ENCODE data around the gene PLPP3. TPM values are rescaled to one million over a fixed set of nuclear protein-coding genes. Genes with fewer than 3 reads are reported as not detected.

PLPP3 gene
- total and polyA plus RNA-seq, 2 of the 8 experiments (the other 6 are each of a cell fraction or from before 2014, with no cell fraction given), result 33.2 to 42.0 TPM

GRCh38 chr1:56495538-56495937 is 83.8 kb downstream of the PLPP3 start:
- Histone ChIP-seq H4K20me1 (replicated peaks in 1 of 2; ENCODE audit: control insufficient read depth in 1 of 2, insufficient read depth in 2 of 2, low read length in 2 of 2) (peaks cover 1 to 2% of the 10 kb centered on the region in 2 experiments), H3K23ac (ENCODE audit: insufficient read length) (no peak overlapping the region), H2BK15ac (ENCODE audit: low read length) (no peak overlapping the region), H2BK120ac (replicated peaks; ENCODE audit: low read depth, low read length) (no peak overlapping the region), H4K91ac (replicated peaks; ENCODE audit: insufficient read length, low read length) (no peak overlapping the region), H3K4me1 (replicated peaks in 1 of 4; ENCODE audit: control insufficient read depth in 3 of 4, insufficient read depth in 4 of 4, low read length in 3 of 4) (peaks cover 0 to 6% (median 4%) of the 10 kb centered on the region in 4 experiments; a peak in 5 of 7 replicates), H3K23me2 (ENCODE audit: low read depth, low read length) (no peaks in the 10 kb centered on the region; the same call in 1 of the 2 replicates), H2BK12ac (ENCODE audit: low read depth, low read length) (no peak overlapping the region), H4K8ac (ENCODE audit: extremely low read depth, insufficient read depth, low read length) (no peak overlapping the region), H3K9me3 (ENCODE audit: insufficient read depth in 2 of 2, low read depth in 1 of 2, low read length in 1 of 2) (no peaks in the 10 kb centered on the region), H3K79me1 (ENCODE audit: low read depth, low read length) (peaks cover 10% of the 10 kb centered on the region; the same call in 1 of the 2 replicates), H3K27me3 (replicated peaks in 1 of 4; ENCODE audit: control insufficient read depth in 3 of 4, extremely low read depth in 1 of 4, insufficient read depth in 3 of 4, low read length in 3 of 4) (no peaks in the 10 kb centered on the region), H3K9ac (replicated peaks in 1 of 4; ENCODE audit: extremely low read depth in 1 of 4, low read depth in 3 of 4, low read length in 3 of 4) (no peak overlapping the region), H3K14ac (ENCODE audit: insufficient read length) (no peak overlapping the region), H2BK5ac (ENCODE audit: low read depth, low read length) (no peak overlapping the region), H4K5ac (ENCODE audit: insufficient read length, low read depth, low read length) (no peak overlapping the region), H3K4me3 (ENCODE audit: extremely low read depth in 1 of 4, insufficient read depth in 2 of 4, low read depth in 3 of 4, low read length in 4 of 4) (no peak overlapping the region), H3K56ac (replicated peaks; ENCODE audit: insufficient read length, low read depth, low read length) (no peak overlapping the region), H3K4ac (replicated peaks; ENCODE audit: insufficient read length, low read depth, low read length) (no peak overlapping the region), H3K36me3 (ENCODE audit: control insufficient read depth in 2 of 4, insufficient read depth in 4 of 4, low read length in 3 of 4) (peaks cover 14 to 60% (median 18%) of the 10 kb centered on the region in 4 experiments), H3K18ac (ENCODE audit: extremely low read depth, low read length) (no peak overlapping the region), H2AK5ac (ENCODE audit: low read depth, low read length) (no peak overlapping the region), H3K27ac (ENCODE audit: low read depth, low read length) (no peak overlapping the region), H3K4me2 (ENCODE audit: insufficient read depth in 1 of 2, low read depth in 2 of 2, low read length in 2 of 2) (no peak overlapping the region), H3K79me2 (ENCODE audit: control insufficient read depth in 1 of 2, insufficient read depth in 2 of 2, low read length in 2 of 2) (peaks cover 0 to 15% of the 10 kb centered on the region in 2 experiments; a peak in 1 of 4 replicates), H2BK20ac (ENCODE audit: low read length) (no peak overlapping the region), H2AFZ (ENCODE audit: low read length) (no peak overlapping the region)
- CTCF ChIA-PET (ENCODE audit: partially characterized antibody), result interaction anchor here (0.7 to 1.8 kb wide), 4 partner anchors 14 to 87 kb away, joined by 3 to 5 read pairs (median 4); no protein-coding TSS in a partner anchor
- DNase-seq (ENCODE audit: low read depth in 1 of 2, low spot score in 2 of 2) (no peak), FAIRE-seq (no peak)
- WGBS, 2 experiments (ENCODE audit: extremely low coverage in 1 of 2, insufficient coverage in 1 of 2, insufficient read length in 1 of 2, insufficient replicate concordance in 2 of 2, low coverage in 1 of 2, low lambda C conversion rate in 2 of 2, missing lambda C conversion rate in 1 of 2), result 90% methylated on average over 10 of the region's 10 CpGs; no CpG with 5 or more reads in 1 of the 2 experiments
- POLR2A ChIA-PET (ENCODE audit: partially characterized antibody), result interaction anchor here (1.4 kb wide), 1 partner anchor 11 kb away, joined by 4 read pairs; no protein-coding TSS in a partner anchor
- TF ChIP-seq SP4 (IDR thresholded peaks at IDR 0.05; ENCODE audit: low read length) (no peak), BCL11A (IDR thresholded peaks at IDR 0.05; ENCODE audit: low read depth in 2 of 2, low read length in 2 of 2) (no peak), HDAC2 (IDR thresholded peaks at IDR 0.05; ENCODE audit: borderline replicate concordance in 1 of 2, low read depth in 2 of 2, low read length in 2 of 2) (no peak), JUN (IDR thresholded peaks at IDR 0.05; ENCODE audit: low read depth, low read length) (no peak), ATF2 (IDR thresholded peaks at IDR 0.05; ENCODE audit: low read length) (no peak), BRCA1 (IDR thresholded peaks at IDR 0.05; ENCODE audit: low read depth, low read length) (no peak), SIN3A (conservative IDR thresholded peaks at IDR 0.05 in 1 of 2, IDR thresholded peaks at IDR 0.05 in 1 of 2; ENCODE audit: low read depth in 1 of 2, low read length in 2 of 2) (no peak), POU5F1 (IDR thresholded peaks at IDR 0.05; ENCODE audit: low read depth, low read length) (no peak), RNF2 (IDR thresholded peaks at IDR 0.05; ENCODE audit: borderline replicate concordance, low read depth, low read length, missing control alignments, poor library complexity, severe bottlenecking) (no peak), SRF (IDR thresholded peaks at IDR 0.05; ENCODE audit: low read depth, low read length) (no peak), CREB1 (IDR thresholded peaks at IDR 0.05) (no peak), CBX8 (IDR thresholded peaks at IDR 0.05; ENCODE audit: borderline replicate concordance, low read depth, low read length) (no peak)

Data from H1 (cell line).